Left cardiac atrium (tissue), 4 donors: ENCODE data around the gene HYCC2. TPM values are rescaled to one million over a fixed set of nuclear protein-coding genes. Genes with fewer than 3 reads are reported as not detected.
"Not testable (repeated sequence)": the region's sequence is repeated elsewhere in the genome, so short reads cannot be mapped to it uniquely, and the experiment has no call there.

Experiments used
- ATAC-seq, 2 donors: fragments of 200-7000 bp; cut with Tn5 transposase; one replicate each; pipeline ENCODE4 v1.9.1; 2020; ENCODE audit warnings: mild to moderate bottlenecking in 2 of 2, moderate library complexity in 2 of 2
- DNase-seq: peaks from one replicate; pipeline ENCODE4 v3.0.0-alpha.2; 2020
- intact Hi-C, 2 donors: fragments of 100-400 bp; cut with DNase I; formaldehyde crosslinking; loops; one replicate each; pipeline versions ENCODE4 v1.14.1 to v1.15.1; 2022 to 2023
- total RNA-seq, 2 donors: library from RNA; stranded (reverse); fragmentation: NEBNext Ultra II Directional; extraction: Animal tissue kit (Norgen Biotek cat#: 25700); gene quantifications; one replicate each; pipeline ENCODE4 v1.2.1, GENCODE V29; 2021
- donor health status: DM: no; HTN: yes; CAD: no.
- donor health status: DM: no; HTN: yes; CAD: no; lungs with severe emphysema.
- donor health status: DM: yes; HTN: yes; CAD: no.
- donor health status: Dilated cardiomyopathy.

HYCC2 gene
- total RNA-seq, 2 donors from 2014 or later, result 15.2 to 17.9 TPM

DNA sequence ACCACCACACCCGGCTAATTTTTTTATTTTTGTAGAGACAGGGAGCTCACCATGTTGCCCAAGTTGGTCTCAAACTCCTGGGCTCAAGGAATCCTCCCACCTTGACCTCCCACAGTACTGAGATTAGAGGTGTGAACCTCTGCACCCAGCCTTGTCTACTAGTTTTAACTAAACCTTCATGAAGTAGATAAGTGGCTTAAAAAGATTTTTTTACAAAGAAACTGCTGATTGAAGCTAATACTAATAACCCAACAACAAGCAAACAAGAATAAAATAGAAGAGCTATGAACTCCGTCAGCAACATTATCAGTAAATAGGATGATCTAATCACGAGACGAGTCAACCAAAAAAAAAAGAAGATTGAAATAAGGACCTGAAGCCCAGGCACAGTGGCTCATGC, 19.1 kb upstream of the HYCC2 start:
- no peak for ATAC-seq
- intact Hi-C loops, result no loop called here

GRCh38 chr2:201084863-201085262, 13.4 kb upstream of the HYCC2 start:
- no peak for ATAC-seq
- DNase-seq, result no peak
- intact Hi-C loops, result no loop called here

More for the DNA sequence above, 19.1 kb upstream of the HYCC2 start:
- no peak for DNase-seq

GRCh38 chr2:201074996-201075395, 3.5 kb upstream of the HYCC2 start:
- intact Hi-C loops, result loop anchor here (5.0 to 10.0 kb wide), 4 partner anchors 42 to 113 kb away; partner anchors contain the start of genes CFLAR (in 1 of the 2) and ORC2 (in 1 of the 2)
- ATAC-seq (no peak), DNase-seq (no peak)

GRCh38 chr2:201073071-201073470, 1.6 kb upstream of the HYCC2 start:
- intact Hi-C loops, result loop anchor here (5.0 to 10.0 kb wide), 4 partner anchors 44 to 111 kb away; partner anchors contain the start of genes CFLAR (in 1 of the 2) and ORC2 (in 1 of the 2)
- DNase-seq, result no peak
- no peak for ATAC-seq

DNA sequence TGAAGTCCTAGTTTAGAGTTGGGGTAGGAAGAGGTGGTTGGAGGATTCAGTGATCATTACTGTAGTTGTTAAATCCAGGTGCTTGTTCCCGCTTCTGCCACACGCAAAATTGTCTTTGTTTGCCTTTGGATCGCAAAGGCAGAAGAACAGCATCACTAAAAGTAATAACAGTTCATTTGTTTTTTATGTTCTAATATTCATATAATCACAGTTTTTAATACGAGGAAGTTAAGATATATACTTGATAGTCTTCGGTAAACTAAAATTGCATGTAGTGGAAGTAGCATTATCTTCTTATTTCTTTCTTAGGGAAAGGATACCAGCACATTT, 695 bp upstream of the HYCC2 start:
- intact Hi-C loops, result loop anchor here (5.0 to 10.0 kb wide), 4 partner anchors 45 to 110 kb away; partner anchors contain the start of genes CFLAR (in 1 of the 2) and ORC2 (in 1 of the 2)
- no peak for DNase-seq
- ATAC-seq, result no peak

DNA sequence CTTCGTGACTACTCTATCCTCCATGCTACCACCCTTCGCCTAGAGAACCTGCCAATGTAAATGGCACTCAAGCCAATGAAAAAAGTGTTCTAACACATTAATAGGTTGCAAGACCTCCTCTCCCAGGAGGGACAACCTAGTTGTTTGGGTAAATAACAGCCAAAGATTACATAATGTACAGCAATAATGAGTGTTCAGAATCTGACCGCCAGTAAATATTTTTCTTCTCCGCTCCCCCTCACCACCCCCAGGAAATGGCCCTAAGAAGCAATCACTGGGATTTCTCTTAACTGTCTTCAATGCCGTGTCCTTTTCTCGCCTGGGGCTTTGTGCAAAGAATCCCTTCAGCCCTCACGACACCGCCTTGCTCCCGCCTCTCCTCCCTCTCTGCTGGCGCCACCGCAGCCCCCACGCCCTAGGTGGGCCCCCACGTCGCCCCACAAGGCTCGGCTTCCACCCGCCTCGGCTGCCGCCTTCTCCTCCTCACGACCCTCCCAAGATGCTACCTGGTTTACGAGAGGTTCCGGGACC, 458 bp downstream of the HYCC2 start:
- peak; percentile 13 to 34 for ATAC-seq
- intact Hi-C loops, result loop anchor here (5.0 to 10.0 kb wide), 4 partner anchors 46 to 109 kb away; partner anchors contain the start of genes CFLAR (in 1 of the 2) and ORC2 (in 1 of the 2)

DNA sequence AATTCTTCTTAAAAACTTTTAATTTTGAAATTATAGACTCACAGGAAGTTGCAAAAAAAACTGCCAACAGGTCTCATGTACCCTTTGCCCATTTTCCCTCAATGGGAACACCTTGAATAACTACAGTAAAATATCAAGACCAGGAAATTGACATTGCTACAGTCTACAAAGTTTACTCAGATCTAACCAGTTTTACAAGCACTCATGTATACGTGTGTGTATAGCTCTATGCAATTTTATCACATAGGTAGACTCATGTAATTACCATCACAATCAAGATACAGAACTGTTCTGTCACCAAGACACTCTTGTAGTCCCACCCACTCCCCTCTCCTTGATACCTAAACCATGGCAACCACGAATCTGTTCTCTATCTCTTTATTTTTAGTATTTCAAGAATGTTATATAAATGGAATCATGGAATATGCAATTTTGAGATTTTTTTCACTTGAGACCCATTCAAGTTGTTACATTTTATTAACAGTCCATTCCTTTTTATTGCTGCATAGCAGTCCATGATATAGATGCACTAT, 6.6 kb downstream of the HYCC2 start:
- intact Hi-C loops, result loop anchor here in 1 of 2 donors (10.0 kb wide), 1 partner anchor 160 kb away; no protein-coding TSS in a partner anchor
- ATAC-seq (no peak), DNase-seq (no peak)

More for the DNA sequence above, 458 bp downstream of the HYCC2 start:
- no peak for DNase-seq

GRCh38 chr2:201063516-201063915, 8.0 kb downstream of the HYCC2 start:
- intact Hi-C loops, result loop anchor here in 1 of 2 donors (10.0 kb wide), 1 partner anchor 159 kb away; no protein-coding TSS in a partner anchor
- not testable (repeated sequence) for ATAC-seq, DNase-seq

GRCh38 chr2:201059961-201060755, 11.3 kb downstream of the HYCC2 start:
- ATAC-seq (no peak), DNase-seq (no peak)
- intact Hi-C loops, result loop anchor here in 1 of 2 donors (10.0 kb wide), 1 partner anchor 155 kb away; no protein-coding TSS in a partner anchor

DNA sequence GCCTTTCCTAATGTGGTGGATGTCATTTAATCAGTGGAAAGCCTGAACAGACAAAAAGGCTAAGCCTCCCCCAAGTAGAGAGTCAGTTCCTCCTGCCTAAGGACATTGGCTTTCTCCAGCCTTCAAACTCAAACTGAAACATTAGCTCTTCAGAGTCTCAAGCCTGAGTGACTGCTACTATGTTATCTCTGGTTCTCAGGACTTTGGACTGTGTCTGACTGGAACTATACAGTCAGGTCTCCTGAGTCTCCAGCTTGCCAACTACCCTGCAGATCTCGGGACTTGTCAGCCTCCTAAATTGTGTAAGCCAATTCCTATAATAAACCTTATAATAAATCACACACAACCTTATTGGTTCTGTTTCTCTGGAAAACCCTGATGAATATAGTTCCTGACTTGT, 12.6 kb downstream of the HYCC2 start:
- intact Hi-C loops, result no loop called here
- ATAC-seq (no peak), DNase-seq (no peak)

- ATAC-seq (no peak), DNase-seq (no peak)
- intact Hi-C loops, result no loop called here
Observed at GRCh38 chr2:201057715-201058248, 13.7 kb downstream of the HYCC2 start.

DNA sequence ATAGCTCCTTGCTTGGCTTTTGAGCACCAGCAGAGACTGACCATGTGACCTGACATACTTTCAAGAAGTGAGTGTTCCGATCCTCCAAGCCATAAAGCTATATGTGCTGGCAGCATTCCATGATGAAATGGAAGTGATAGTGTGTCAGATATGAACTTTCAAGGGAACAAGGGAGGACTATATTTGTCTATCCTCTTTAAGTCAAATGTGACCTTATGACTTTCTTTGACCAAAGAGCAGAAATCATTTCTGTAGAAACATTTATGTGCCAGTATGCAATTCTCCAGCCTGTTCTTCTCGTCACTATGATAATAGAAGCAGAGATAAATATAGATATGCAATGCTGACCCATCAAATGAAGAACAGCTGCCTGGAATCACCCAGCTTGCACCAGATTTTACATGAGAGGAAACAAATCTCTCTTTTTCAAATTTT, 14.4 kb downstream of the HYCC2 start:
- ATAC-seq (no peak), DNase-seq (no peak)
- intact Hi-C loops, result no loop called here

GRCh38 chr2:201049455-201049854, 22.0 kb downstream of the HYCC2 start:
- intact Hi-C loops, result no loop called here
- ATAC-seq (no peak), DNase-seq (no peak)

DNA sequence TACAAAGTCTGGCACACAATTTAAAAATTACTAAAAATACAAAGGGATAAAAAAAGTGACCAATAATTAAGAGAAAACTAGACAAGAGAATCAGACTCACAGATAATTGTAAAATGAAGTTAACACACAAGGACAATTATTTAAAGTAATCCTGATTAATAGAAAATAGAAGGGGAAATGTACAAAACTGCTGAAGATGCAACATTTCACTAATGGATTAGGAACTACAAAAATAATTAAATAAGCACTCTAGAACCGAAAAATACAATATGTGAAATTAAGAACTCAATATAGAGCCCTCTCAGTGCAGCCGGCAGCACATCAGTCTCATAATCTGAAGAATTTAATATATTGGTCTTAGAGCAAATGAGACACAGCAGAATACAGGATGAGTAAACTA, 24.6 kb downstream of the HYCC2 start:
- intact Hi-C loops, result no loop called here
- ATAC-seq, result no peak
- DNase-seq, result no peak

DNA sequence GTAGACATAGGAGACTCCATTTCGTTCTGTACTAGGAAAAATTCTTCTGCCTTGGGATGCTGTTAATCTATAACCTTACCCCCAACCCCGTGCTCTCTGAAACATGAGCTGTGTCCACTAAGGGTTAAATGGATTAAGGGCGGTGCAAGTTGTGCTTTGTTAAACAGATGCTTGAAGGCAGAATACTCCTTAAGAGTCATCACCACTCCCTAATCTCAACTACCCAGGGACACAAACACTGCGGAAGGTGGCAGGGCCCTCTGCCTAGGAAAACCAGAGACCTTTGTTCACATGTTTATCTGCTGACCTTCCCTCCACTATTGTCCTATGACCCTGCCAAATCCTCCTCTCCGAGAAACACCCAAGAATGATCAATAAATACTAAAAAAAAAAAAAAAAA, 28.4 kb downstream of the HYCC2 start:
- DNase-seq, ATAC-seq, intact Hi-C loops: not testable (repeated sequence)

GRCh38 chr2:201042451-201042850, 29.0 kb downstream of the HYCC2 start:
- DNase-seq, ATAC-seq, intact Hi-C loops: not testable (repeated sequence)

- intact Hi-C loops, result no loop called here
- ATAC-seq, result no peak
- no peak for DNase-seq
Observed at GRCh38 chr2:201040867-201041628, 30.4 kb downstream of the HYCC2 start.

DNA sequence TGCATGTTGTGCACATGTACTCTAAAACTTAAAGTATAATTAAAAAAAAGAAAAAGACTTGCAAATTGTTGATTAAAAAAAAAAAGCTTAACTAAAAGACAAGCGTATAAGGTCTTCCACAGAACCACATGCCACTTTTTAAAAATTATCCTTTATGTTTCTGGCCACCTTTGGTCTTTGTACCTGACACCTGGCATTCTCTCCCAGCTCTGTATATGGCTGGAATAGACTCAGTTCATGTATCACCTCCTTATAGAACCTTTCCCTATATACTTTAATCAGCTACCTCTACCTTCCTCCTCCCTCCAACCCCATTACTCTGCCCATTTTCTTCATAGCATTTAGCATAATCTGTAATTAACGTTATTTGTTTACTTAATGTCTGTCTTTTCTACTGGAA, 32.6 kb downstream of the HYCC2 start:
- no peak for DNase-seq
- intact Hi-C loops, result no loop called here
- ATAC-seq, result no peak

DNA sequence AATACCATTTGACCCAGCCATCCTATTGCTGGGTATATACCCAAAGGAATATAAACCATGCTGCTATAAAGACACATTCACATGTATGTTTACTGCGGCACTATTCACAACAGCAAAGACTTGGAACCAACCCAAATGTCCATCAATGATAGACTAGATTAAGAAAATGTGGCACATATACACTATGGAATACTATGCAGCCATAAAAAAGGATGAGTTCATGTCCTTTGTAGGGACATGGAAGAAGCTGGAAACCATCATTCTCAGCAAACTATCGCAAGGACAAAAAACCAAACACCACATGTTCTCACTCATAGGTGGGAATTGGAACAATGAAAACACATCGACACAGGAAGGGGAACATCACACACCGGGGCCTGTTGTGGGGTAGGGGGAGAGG, 33.1 kb downstream of the HYCC2 start:
- ATAC-seq, intact Hi-C loops, DNase-seq: not testable (repeated sequence)
